Caki2 (cell line): ENCODE data around the gene IL21. TPM values are rescaled to one million over a fixed set of nuclear protein-coding genes. Genes with fewer than 3 reads are reported as not detected.

Experiments
- DNase-seq: peaks from one replicate; pipeline ENCODE4 v3.0.0-alpha.2; 2015; ENCODE audit warnings: low read depth
- in situ Hi-C: cut with HindIII; loops from 2 replicates; pipeline ENCODE4 v1.10.0; 2016; ENCODE audit warnings: low sequenced_read_pairs, low pct_unique_long_range_greater_than_20kb, mixed read lengths
- total RNA-seq: library from RNA; depleted of rRNA; stranded (reverse); fragments of >200 nt; shearing (Covaris generic); gene quantifications from 2 replicates; pipeline ENCODE4 v1.2.3, GENCODE V29; 2014; ENCODE audit warnings: low replicate concordance

Gene IL21
- total RNA-seq, 1 experiment from 2014 or later = not detected

DNA sequence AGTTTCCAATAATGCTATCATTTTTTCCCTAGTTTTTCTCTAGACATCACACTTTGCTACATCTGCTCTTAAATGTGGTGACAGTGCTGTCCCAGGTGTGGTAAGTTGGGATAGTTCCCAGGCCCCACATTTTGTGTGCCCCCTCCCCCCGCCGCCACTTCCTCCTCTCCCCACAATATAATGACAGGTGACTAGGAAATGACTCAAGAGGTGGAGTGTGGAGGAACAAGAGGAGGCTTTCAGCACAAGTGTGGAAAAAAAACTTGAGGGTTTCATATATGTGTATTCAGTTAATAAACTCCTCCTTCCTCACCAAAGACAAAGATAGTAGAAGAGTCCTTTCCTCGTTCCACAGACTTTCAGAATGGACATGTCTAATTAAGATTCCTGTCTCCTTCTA, 18.3 kb upstream of the IL21 start:
- in situ Hi-C loops = no loop called here
- no peak for DNase-seq

DNA sequence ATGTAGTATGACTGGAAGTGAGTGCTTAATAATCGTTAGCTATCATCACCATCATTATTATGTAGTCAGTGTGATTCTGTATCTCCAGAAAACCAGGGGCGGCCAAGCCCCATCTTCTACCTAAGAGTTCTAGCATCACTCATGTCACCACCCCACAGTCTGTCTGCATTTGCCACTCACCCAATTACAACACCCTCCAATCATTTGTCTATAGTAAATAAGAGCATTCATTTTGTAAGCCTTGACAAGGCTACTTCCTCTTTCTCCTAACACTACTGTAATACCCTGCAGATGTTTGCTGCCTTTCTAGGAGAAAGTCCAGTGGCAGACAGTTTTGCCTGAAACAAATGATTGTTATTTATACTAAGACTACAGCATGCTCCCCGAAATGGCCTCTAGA, 15.8 kb upstream of the IL21 start:
- in situ Hi-C loops = no loop called here
- DNase-seq = no peak

DNA sequence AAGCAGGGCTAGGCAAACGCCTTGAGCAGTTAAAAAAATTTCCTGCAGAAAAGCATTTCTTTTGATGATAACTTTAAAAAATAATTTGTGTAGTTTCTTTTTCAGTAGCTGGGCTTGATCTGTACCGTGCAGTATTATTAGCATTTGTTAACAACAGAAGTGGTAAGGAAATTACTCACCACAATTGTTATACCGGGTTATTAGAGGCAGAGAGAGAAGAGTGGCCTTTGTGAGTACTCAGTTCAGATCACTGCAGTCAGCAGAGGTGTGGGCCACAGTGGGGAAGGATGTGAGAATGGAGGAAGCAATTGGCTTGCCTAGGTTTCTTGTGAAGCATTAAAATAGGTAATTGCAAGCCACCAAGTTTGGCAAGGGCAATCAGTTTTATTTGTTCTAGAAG, 14.3 kb upstream of the IL21 start:
- in situ Hi-C loops = no loop called here
- no peak for DNase-seq

DNA sequence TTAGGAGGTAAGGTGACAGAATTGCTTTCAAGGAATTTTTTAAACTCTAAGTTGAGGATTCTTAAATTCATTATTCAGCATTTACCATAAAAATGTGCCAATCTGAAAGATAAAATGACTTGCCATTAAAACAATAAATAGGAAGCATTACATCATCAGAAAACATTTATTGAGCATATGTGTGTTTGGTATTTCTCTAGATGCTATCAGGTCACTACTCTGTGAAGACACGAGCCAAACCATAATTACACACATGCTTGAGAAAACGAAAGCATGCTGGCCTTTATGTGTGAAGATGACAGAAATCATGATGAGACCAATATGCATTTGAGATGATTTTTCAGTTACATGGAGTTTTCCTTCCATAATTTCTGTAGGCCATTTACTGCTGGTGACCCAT, 12.3 kb upstream of the IL21 start:
- in situ Hi-C loops = no loop called here
- DNase-seq = no peak

DNA sequence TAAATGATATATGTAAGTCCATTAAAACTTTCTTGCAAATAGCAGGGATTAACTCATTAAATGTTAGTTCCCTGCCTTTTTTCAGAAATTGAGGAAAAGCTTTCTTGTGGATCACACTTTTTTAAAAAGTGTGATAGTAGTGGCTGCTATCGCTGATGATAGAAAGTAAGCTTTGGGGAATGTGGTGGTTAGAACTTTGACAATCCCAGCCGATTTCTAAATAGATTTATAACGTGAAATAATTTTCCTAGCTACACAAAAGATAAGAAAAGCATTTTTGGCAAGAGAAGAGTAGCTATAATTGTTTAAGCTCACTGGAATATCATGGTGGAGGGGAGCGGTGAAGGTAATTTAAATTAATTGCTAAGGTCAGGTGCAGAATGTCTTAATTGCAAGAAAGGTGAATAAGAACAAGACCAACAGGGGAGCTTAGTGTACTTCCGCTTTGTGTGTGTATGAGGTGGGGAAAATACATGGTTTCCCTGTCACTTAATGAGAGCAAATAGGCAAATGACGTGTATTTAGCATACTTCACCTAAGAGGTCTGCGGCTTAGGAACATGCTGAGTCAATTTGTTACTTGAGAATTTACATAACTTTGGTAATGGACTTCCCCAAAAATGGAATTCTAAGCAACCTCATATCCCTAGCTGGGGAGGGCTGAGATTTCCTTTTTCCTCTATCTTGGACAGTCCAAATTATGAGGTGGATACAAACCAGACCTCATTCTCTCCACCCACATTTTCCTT, 11.7 kb upstream of the IL21 start:
- in situ Hi-C loops = no loop called here
- DNase-seq = no peak

DNA sequence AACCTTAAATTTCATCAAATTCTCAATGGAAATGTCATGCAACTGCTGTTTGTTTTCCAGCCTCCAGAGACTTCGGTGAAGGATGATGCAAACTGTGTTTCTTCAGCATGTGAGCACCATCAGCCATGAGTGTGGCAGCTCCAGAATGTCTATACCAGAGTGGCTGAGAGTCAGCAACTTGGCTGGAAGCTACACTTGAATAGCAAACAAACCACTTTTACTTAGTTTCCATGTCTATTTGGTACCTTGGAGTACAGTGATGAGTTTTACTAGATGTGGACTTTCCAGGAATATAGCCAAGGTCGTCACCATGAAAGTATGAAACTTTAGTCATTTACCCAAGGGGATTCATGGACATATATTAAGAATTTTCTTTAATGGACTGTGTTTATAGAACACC, 4.3 kb upstream of the IL21 start:
- DNase-seq = no peak
- in situ Hi-C loops = no loop called here

DNA sequence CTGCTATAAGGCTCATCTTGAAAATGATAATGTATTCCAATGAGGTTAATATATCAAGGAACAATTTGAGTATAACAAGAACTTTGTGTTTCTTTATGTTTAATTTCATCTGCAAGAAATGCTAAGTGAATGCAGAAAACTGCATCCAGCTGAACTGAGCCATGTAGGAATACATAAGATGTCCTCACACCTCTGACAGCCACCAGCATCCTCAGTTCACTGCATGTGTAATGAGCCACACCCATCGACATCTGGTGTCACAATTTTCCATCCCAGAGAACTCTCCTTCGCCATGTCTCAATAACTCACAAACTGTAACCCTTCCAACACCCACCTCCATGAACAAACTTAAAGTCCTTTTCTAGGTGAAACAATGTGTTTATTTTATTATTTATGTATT, 3.3 kb upstream of the IL21 start:
- no peak for DNase-seq
- in situ Hi-C loops = no loop called here

DNA sequence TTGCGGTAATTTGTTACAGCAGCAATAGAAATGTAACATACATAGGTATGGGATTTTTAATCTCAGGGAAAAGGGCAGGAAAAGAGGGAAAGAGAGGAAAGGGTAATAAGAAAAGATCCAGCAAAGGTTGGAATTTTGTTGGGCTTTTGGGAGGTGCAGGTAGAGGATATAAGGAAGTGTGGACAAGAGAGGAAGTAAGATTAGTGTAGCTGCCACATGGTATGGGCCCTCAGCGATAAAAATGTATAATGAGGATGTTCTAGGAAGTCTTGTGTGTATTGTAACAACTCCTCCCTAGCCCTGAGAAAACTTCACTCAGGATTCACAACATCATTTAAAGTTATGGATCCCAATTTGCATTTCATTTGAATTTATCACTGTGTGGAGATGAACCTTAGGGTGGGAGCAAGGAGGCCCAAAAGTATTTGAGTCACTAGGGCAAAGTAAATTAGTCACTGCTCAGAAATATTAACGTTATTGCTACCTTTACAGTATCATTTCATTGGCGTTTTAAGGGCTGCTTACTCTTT, 2.8 kb upstream of the IL21 start:
- in situ Hi-C loops = no loop called here
- no peak for DNase-seq

DNA sequence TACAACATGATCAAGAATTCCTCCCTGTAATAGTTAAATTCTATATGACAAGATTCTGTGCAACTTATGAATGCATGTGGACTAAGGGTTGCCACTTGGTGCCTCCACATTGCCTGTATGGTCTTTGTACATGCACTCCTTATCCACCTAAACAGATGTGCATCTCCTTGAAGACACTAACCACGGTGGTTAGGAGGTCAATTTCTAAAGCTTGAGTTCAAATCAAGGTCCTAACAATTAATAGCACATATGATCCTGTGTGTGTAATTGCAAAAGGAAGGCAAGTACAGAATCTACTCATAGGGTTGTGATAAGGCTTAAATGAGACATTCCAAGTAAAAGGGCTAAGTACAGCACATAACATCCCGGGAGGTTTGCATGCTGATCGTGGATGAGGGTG, 1.5 kb upstream of the IL21 start:
- DNase-seq = no peak
- in situ Hi-C loops = no loop called here

DNA sequence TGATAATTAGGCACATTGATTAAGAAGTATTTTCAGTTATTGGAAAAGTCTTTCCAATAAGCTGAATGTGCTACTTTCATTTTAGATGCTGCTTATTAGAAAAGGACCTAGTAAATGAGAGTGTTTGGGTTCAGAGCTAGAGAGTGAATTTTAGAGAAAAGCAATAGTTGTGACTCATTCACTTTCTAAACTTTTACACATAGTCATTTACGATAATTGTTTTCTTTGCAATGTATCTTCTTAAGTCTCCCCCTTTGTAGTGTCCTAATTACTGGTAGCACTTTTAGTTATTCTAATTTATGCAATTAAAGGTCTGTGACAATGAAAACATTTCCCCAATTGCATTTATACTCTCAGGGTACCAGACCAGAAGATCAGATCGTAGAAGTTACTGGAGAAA, 1.3 kb downstream of the IL21 start:
- no peak for DNase-seq
- in situ Hi-C loops = no loop called here

DNA sequence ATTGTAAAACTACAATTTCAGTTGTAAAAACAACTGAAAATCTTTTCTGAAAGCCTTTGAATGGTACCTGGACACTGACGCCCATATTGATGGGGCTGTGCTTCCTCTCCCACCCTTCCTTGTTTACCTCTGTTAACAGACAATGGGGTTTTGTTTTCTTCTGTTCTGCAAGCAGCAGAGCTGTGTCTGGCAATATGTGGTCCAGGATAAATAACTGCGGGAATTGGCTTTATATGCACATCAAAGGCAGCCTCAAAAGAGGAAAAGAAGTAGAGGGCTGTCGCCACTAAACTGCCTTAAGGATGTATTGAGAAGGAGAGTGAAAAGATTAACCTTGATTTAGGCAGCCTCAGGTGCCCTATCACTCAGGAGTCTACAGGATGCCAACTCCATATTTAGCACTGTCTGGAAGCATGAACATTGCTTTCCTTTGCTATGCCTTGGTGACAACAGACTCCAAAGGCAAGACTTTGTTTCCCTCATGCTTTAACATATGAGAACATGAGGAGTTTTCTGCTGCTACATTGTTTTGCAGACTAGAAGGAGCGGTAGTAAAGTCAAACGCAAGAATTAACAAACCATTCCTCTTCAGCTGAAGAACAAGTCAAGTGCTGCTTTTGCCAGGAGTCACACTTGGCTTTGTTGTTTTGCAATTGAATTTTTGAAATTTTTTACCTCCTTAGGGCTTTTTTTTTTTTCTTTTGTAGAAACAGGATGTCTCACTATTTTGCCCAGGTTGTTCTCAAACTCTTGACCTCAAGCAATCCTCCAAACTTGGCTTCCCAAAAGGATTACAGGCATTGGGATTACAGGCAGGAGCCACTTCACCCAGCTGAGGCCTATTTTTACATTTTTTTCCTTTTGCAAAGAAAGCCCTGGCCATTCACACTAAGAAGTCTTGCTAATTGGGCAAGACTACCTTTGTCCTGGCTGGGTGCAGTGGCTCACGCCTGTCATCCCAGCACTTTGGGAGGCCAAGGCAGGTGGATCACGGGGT, 3.0 kb downstream of the IL21 start:
- in situ Hi-C loops = no loop called here
- DNase-seq = no peak

DNA sequence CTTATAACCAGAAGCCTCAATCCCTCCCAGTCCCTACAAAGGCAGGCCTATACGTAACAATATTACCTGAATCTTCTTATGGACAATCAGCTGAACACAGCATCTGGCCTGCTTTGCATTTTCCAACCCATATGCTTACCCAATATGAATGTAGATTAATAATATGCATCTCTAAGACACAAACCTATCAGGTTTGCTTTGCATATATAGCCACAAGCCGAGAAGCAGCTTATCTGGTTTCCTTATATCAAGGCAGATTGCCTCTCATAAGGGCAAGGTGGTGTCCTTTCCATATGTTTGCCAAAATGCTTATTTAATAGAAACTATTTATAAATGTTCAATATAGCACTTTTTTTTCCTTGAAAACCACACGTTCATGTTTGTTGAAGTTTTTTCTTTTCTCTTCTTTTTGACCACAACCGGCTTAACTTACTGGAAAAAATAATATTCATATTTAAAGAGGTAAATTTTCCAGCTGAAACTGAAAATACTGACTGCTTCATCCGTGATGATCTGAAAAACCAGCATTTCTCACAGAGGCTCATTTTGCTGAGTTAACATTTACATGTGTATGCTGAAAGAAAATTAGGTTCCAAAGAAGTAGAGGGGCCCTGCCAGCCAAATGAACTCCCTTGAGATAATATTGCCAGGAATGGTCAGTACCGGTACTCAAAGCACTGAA, 3.8 kb downstream of the IL21 start:
- in situ Hi-C loops = no loop called here
- DNase-seq = no peak

DNA sequence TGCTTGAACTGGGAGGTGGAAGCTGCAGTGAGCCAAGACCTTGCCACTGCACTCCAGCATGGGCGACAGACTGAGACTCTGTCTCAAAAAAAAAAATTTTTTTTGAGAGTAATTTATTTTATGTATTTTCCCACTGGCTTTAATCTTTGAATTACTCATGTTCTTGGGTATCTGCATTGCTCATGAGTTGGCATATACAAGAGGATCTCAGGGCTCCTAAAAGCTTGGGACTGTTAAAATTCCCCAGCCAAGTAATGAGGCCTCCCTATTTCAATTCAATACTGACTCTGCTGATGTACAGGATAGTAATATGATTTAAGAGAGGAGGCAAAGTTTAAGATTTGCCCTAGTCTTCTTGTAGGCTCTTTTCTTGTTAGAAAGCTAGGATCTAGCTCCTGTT, 6.2 kb downstream of the IL21 start:
- no peak for DNase-seq
- in situ Hi-C loops = no loop called here

DNA sequence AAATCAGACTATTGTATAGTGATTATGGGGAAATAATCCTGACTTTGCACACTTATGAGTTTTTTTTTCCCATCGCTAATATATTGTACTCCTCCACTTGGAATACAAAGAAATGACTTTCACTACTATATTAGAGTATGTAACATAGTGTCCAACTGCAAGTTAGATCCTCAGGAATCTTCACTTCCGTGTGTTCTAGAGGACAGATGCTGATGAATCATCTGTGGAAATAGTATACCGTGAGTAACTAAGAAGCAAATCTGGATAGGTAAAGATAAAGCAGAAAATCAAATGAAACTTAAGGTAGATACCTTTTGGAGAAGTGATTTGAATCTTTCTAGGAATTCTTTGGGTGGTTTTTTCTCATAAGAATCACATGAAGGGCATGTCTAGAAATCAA, 8.3 kb downstream of the IL21 start:
- DNase-seq = no peak
- in situ Hi-C loops = no loop called here

DNA sequence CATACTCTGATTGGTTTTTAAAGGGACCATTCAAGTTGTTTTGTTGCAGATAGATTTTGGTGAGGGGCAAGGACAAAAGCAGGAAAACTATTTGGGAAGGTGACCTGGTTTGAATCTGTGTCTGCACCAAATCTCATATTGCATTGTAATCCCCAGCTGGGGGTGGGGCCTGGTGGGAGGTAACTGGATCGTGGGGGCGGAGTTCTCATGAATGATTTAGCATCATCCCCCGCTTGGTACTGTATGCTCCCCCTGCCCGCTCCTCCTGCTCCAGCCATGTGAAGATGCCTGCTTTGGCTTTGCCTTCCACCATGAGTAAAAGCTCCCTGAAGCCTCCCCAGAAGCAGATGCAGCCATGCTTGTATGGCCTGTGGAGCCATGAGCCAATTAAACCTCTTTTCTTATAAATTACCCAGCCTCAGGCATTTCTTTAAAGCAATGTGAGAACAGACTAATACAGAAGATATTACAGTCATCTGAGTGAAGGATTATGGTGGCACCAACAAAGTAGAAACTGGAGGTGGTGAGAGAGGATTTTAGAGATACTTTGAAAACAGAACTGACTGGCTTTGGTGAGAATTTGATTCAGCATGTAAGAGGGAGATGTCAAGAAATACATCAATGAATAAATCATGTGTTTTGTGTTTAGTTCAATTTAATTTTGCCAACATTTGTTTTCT, 14.4 kb downstream of the IL21 start:
- DNase-seq = no peak
- in situ Hi-C loops = no loop called here

DNA sequence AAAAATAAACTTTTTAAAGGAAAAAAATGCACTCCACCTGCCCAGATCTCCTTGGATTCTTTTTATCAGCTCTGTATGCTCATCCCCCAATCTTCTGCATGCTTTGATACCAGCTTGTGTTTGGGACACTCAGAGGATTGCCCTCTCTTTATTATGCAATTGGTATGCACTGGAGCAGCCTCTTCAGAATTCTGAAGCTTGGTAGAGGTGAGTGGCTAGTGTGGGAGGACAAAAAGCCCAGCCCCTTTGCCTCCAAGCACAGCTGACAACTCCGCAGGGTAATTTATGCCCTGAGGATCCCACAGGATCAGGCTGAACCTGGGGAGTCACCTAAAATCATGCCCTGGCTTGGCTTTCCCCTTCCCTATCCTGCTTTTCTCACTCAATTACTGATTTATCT, 16.7 kb downstream of the IL21 start:
- DNase-seq = no peak
- in situ Hi-C loops = no loop called here

DNA sequence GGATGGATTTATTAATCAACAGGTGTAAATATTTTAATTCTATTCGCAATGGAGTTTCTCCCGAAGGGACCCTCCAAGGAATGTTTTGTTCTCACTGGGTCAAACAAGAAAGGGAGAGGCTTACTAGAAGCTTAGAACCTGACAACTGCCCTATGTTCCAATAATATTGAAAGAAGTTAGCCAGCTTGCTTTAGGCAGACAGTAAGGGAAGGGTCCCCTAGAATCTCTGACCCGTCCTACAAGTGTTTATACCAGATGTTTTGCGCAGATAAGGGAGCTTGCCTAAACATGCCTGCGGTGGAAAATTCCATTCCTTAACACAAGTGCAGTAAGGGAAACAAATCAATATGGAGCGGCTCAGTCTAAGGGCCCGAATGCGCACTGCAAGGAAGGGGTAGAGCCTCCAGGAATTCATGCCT, 17.7 kb downstream of the IL21 start:
- in situ Hi-C loops = no loop called here
- DNase-seq = no peak
